Activated T-cell treated with anti-CD3 and anti-CD28 coated beads for 48 hours (primary cell): ENCODE data around the gene STAT5B.
A peak's percentile ranks its signal among the peaks of the same experiment; 100 is the strongest.
"Not testable (repeated sequence)": the region's sequence is repeated elsewhere in the genome, so short reads cannot be mapped to it uniquely, and the experiment has no call there.

ENCODE experiments used
- DNase-seq: peaks from one replicate; pipeline ENCODE4 v3.0.0-alpha.2; 2020; ENCODE audit warnings: low read depth

STAT5B gene

GRCh38 chr17:42276359-42276608, at the start of gene STAT5B:
Gene STAT5B (minus strand): TSS chr17:42276391. CDS start chr17:42232127, 44,264 bp downstream.
- DNase-seq, result peak; percentile 71

- DNase-seq, result no peak
Observed at GRCh38 chr17:42325026-42325425, 48.8 kb upstream of the STAT5B start.

GRCh38 chr17:42323268-42323773, 47.1 kb upstream of the STAT5B start:
- DNase-seq, result no peak

- peak; percentile 90 for DNase-seq
Observed at GRCh38 chr17:42322382-42323267, 46.4 kb upstream of the STAT5B start.

- no peak for DNase-seq
Observed at GRCh38 chr17:42321555-42321954, 45.4 kb upstream of the STAT5B start.

- not testable (repeated sequence) for DNase-seq
Observed at GRCh38 chr17:42317967-42318366, 41.8 kb upstream of the STAT5B start.

GRCh38 chr17:42317266-42317845, 41.2 kb upstream of the STAT5B start:
- no peak for DNase-seq

- no peak for DNase-seq
Observed at GRCh38 chr17:42316755-42317154, 40.6 kb upstream of the STAT5B start.

GRCh38 chr17:42315402-42316156, 39.4 kb upstream of the STAT5B start:
- no peak for DNase-seq

- no peak for DNase-seq
Observed at GRCh38 chr17:42313773-42314566, 37.8 kb upstream of the STAT5B start.

- DNase-seq, result no peak
Observed at GRCh38 chr17:42313389-42313772, 37.2 kb upstream of the STAT5B start.

GRCh38 chr17:42312285-42313130, 36.3 kb upstream of the STAT5B start:
- DNase-seq, result peak; percentile 80

GRCh38 chr17:42312035-42312284, 35.8 kb upstream of the STAT5B start:
- DNase-seq, result no peak

- DNase-seq, result no peak
Observed at GRCh38 chr17:42311240-42312034, 35.2 kb upstream of the STAT5B start.

- DNase-seq, result no peak
Observed at GRCh38 chr17:42310787-42311215, 34.6 kb upstream of the STAT5B start.

- DNase-seq, result no peak
Observed at GRCh38 chr17:42309986-42310786, 34.0 kb upstream of the STAT5B start.

- DNase-seq, result no peak
Observed at GRCh38 chr17:42309142-42309541, 33.0 kb upstream of the STAT5B start.

- no peak for DNase-seq
Observed at GRCh38 chr17:42308446-42308845, 32.3 kb upstream of the STAT5B start.

- no peak for DNase-seq
Observed at GRCh38 chr17:42307362-42307927, 31.3 kb upstream of the STAT5B start.

- no peak for DNase-seq
Observed at GRCh38 chr17:42306385-42306667, 30.1 kb upstream of the STAT5B start.
